ENCODE data around the gene U2AF2. TPM values are rescaled to one million over a fixed set of nuclear protein-coding genes. Genes with fewer than 3 reads are reported as not detected.
A peak's percentile ranks its signal among the peaks of the same experiment; 100 is the strongest.

U2AF2 gene
- total RNA-seq, 4 donors from 2014 or later = 132 to 292 (median 159) TPM

DNA sequence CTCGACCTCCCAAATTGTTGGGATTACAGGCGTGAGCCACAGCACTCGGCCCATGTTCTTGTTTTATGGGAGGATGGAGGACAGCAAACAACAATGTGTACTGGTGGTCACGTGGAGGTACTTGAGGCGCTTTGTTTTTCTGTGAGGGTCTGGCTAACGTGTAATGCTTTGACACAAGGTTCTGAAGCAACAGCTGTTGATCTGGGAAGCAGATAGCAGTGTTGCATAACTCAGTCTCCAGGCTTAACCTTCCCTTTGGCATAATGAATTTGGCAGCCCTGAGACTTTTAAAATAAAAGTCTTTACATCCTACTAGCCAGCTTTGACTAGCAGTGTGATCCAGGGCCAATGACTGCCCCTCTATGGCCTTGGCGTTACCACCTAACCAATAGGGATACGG is 21.0 kb upstream of the U2AF2 start:
- Histone ChIP-seq H3K9me3 (no peaks in the 10 kb centered on the region), H3K27me3 (no peaks in the 10 kb centered on the region), H3K27ac (peak overlapping the region in 2 of 4 donors; percentile 56 to 91), H3K4me1 (peaks cover 6 to 30% (median 10%) of the 10 kb centered on the region in 4 donors), H3K4me3 (no peak overlapping the region), H3K36me3 (peaks cover 0 to 6% (median 0%) of the 10 kb centered on the region in 3 donors)
- no peak for DNase-seq
- TF ChIP-seq POLR2A (IDR thresholded peaks at IDR 0.05) (no peak), CTCF (IDR thresholded peaks at IDR 0.05) (no peak)

GRCh38 chr19:55635334-55635717 is 19.5 kb upstream of the U2AF2 start:
- Histone ChIP-seq H3K4me3 (peak overlapping the region; percentile 64 to 98 (median 89)), H3K27ac (peak overlapping the region; percentile 91 to 99 (median 96)), H3K9me3 (no peaks in the 10 kb centered on the region), H3K4me1 (peaks cover 6 to 40% (median 13%) of the 10 kb centered on the region in 4 donors), H3K36me3 (peaks cover 0 to 6% (median 0%) of the 10 kb centered on the region in 3 donors), H3K27me3 (no peaks in the 10 kb centered on the region)
- TF ChIP-seq POLR2A (IDR thresholded peaks at IDR 0.05) (no peak), CTCF (IDR thresholded peaks at IDR 0.05) (no peak)
- no peak for DNase-seq

- no peak for DNase-seq
- no peaks in the 10 kb centered on the region for H3K9me3 ChIP-seq
- no peaks in the 10 kb centered on the region for H3K27me3 ChIP-seq
- no peak for TF ChIP-seq CTCF (IDR thresholded peaks at IDR 0.05)
- TF ChIP-seq POLR2A (IDR thresholded peaks at IDR 0.05) = no peak
- H3K27ac ChIP-seq = peak overlapping the region; percentile 91 to 99 (median 96)
- peak overlapping the region; percentile 64 to 98 (median 89) for H3K4me3 ChIP-seq
- H3K4me1 ChIP-seq = peaks cover 6 to 44% (median 13%) of the 10 kb centered on the region in 4 donors
- H3K36me3 ChIP-seq = peaks cover 0 to 6% (median 0%) of the 10 kb centered on the region in 3 donors
Measured at GRCh38 chr19:55635856-55636440, 18.9 kb upstream of the U2AF2 start.

DNA sequence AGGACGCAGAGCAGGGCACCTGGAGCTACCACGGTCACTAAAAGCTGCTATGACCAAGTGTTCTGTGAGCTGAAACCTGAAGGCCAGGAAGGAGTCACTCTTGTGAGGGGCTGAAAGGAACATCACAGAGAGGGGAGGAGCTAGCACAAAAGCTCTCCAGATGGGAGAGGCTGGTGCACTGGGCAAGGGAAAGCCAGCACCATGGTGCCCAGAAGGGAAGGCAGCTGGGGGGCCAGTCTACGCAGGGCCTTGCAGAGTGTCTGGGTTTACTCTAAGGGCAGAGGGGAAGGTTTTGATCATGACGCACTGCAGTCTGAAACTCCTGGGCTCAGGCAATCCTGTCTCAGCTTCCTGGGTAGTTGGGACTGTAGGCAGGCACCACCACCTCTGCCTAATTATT is 18.1 kb upstream of the U2AF2 start:
- peaks cover 0 to 6% (median 0%) of the 10 kb centered on the region in 3 donors for H3K36me3 ChIP-seq
- no peak overlapping the region for H3K27ac ChIP-seq
- H3K27me3 ChIP-seq = no peaks in the 10 kb centered on the region
- H3K4me3 ChIP-seq = no peak overlapping the region
- TF ChIP-seq POLR2A (IDR thresholded peaks at IDR 0.05) = no peak
- TF ChIP-seq CTCF (IDR thresholded peaks at IDR 0.05) = no peak
- peaks cover 6 to 49% (median 13%) of the 10 kb centered on the region in 4 donors for H3K4me1 ChIP-seq
- no peaks in the 10 kb centered on the region for H3K9me3 ChIP-seq
- no peak for DNase-seq

- DNase-seq = no peak
- Histone ChIP-seq H3K4me1 (peaks cover 6 to 57% (median 14%) of the 10 kb centered on the region in 4 donors), H3K27me3 (no peaks in the 10 kb centered on the region), H3K36me3 (peaks cover 0 to 6% (median 0%) of the 10 kb centered on the region in 3 donors), H3K27ac (no peak overlapping the region), H3K4me3 (no peak overlapping the region), H3K9me3 (no peaks in the 10 kb centered on the region)
- no peak for TF ChIP-seq POLR2A (IDR thresholded peaks at IDR 0.05)
Measured at GRCh38 chr19:55637534-55637933, 17.3 kb upstream of the U2AF2 start.

- TF ChIP-seq CTCF (IDR thresholded peaks at IDR 0.05) = peak in 5 of 6 experiments; percentile 20 to 36 (median 28)
- TF ChIP-seq POLR2A (IDR thresholded peaks at IDR 0.05) = no peak
- peaks cover 6 to 66% (median 19%) of the 10 kb centered on the region in 4 donors for H3K4me1 ChIP-seq
- DNase-seq = peak in 1 of 3 donors; percentile 50
- no peaks in the 10 kb centered on the region for H3K27me3 ChIP-seq
- peak overlapping the region in 1 of 4 donors; percentile 97 for H3K27ac ChIP-seq
- peaks cover 0 to 6% (median 0%) of the 10 kb centered on the region in 3 donors for H3K36me3 ChIP-seq
- H3K4me3 ChIP-seq = no peak overlapping the region
- H3K9me3 ChIP-seq = no peaks in the 10 kb centered on the region
Measured at GRCh38 chr19:55638864-55639359, 15.9 kb upstream of the U2AF2 start.

Data from Peyer's patch (tissue), 4 donors.